ENCODE data around the gene RIPOR2.

GRCh38 chr6:24760210-24760609 lies 175.6 kb downstream of the RIPOR2 start:
- TF ChIP-seq POLR2AphosphoS5 (IDR thresholded peaks at IDR 0.05) (no peak), CTCF (IDR thresholded peaks at IDR 0.05) (no peak)

All from stomach (tissue), 4 donors.